Measurements from ENCODE around the gene AVPI1.
A peak's percentile ranks its signal among the peaks of the same experiment; 100 is the strongest.
"Not testable (repeated sequence)": the region's sequence is repeated elsewhere in the genome, so short reads cannot be mapped to it uniquely, and the experiment has no call there.

Gene AVPI1

GRCh38 chr10:97649405-97649750, 37.7 kb downstream of the AVPI1 start:
- not testable (repeated sequence) for H3K9ac ChIP-seq (ENCODE audit: low read depth, low read length); H3K9me3 ChIP-seq (ENCODE audit: insufficient read depth, low read depth, low read length); H3K4me3 ChIP-seq (ENCODE audit: low read length); H3K27me3 ChIP-seq (ENCODE audit: insufficient read depth, low read length)
- WGBS, result 90% methylated on average over 2 of the region's 4 CpGs
- Histone ChIP-seq H3K36me3 (ENCODE audit: insufficient read depth, low read length) (peaks cover 55% of the 10 kb centered on the region), H3K4me1 (ENCODE audit: insufficient read depth, low read length) (peaks cover 18% of the 10 kb centered on the region), H3K27ac (ENCODE audit: low read depth, low read length) (peak overlapping the region; percentile 83; the same call in 1 of the 2 replicates)

GRCh38 chr10:97648562-97649404, 38.3 kb downstream of the AVPI1 start:
- WGBS, result 28% methylated on average over 5 of the region's 5 CpGs
- H3K27ac ChIP-seq (ENCODE audit: low read depth, low read length), result peak overlapping the region; percentile 83
- H3K4me3 ChIP-seq (ENCODE audit: low read length), result peak overlapping the region; percentile 9; the same call in 1 of the 2 replicates
- no peaks in the 10 kb centered on the region for H3K27me3 ChIP-seq (ENCODE audit: insufficient read depth, low read length)
- H3K9ac ChIP-seq (ENCODE audit: low read depth, low read length), result no peak overlapping the region
- no peaks in the 10 kb centered on the region for H3K9me3 ChIP-seq (ENCODE audit: insufficient read depth, low read depth, low read length)
- H3K36me3 ChIP-seq (ENCODE audit: insufficient read depth, low read length), result peaks cover 53% of the 10 kb centered on the region
- H3K4me1 ChIP-seq (ENCODE audit: insufficient read depth, low read length), result peaks cover 18% of the 10 kb centered on the region

GRCh38 chr10:97647556-97647955, 39.5 kb downstream of the AVPI1 start:
- H3K4me1 ChIP-seq (ENCODE audit: insufficient read depth, low read length), result peaks cover 18% of the 10 kb centered on the region
- H3K27ac ChIP-seq (ENCODE audit: low read depth, low read length), result no peak overlapping the region
- H3K27me3 ChIP-seq (ENCODE audit: insufficient read depth, low read length), result no peaks in the 10 kb centered on the region
- 86% methylated on average over 1 of the region's 1 CpG for WGBS
- H3K9me3 ChIP-seq (ENCODE audit: insufficient read depth, low read depth, low read length), result no peaks in the 10 kb centered on the region
- H3K4me3 ChIP-seq (ENCODE audit: low read length), result no peak overlapping the region
- no peak overlapping the region for H3K9ac ChIP-seq (ENCODE audit: low read depth, low read length)
- H3K36me3 ChIP-seq (ENCODE audit: insufficient read depth, low read length), result peaks cover 49% of the 10 kb centered on the region

- Histone ChIP-seq H3K9me3 (ENCODE audit: insufficient read depth, low read depth, low read length) (no peaks in the 10 kb centered on the region), H3K4me1 (ENCODE audit: insufficient read depth, low read length) (peaks cover 25% of the 10 kb centered on the region), H3K9ac (ENCODE audit: low read depth, low read length) (no peak overlapping the region), H3K27ac (ENCODE audit: low read depth, low read length) (no peak overlapping the region), H3K27me3 (ENCODE audit: insufficient read depth, low read length) (no peaks in the 10 kb centered on the region), H3K36me3 (ENCODE audit: insufficient read depth, low read length) (peaks cover 26% of the 10 kb centered on the region), H3K4me3 (ENCODE audit: low read length) (no peak overlapping the region)
- 92% methylated on average over 4 of the region's 4 CpGs for WGBS
Observed at GRCh38 chr10:97644936-97645335, 42.1 kb downstream of the AVPI1 start.

- peaks cover 15% of the 10 kb centered on the region for H3K4me1 ChIP-seq (ENCODE audit: insufficient read depth, low read length)
- WGBS, result 100% methylated on average over 3 of the region's 4 CpGs
- H3K9me3 ChIP-seq (ENCODE audit: insufficient read depth, low read depth, low read length), result no peaks in the 10 kb centered on the region
- no peaks in the 10 kb centered on the region for H3K27me3 ChIP-seq (ENCODE audit: insufficient read depth, low read length)
- H3K36me3 ChIP-seq (ENCODE audit: insufficient read depth, low read length), result peaks cover 26% of the 10 kb centered on the region
- no peak overlapping the region for H3K27ac ChIP-seq (ENCODE audit: low read depth, low read length)
- no peak overlapping the region for H3K4me3 ChIP-seq (ENCODE audit: low read length)
- H3K9ac ChIP-seq (ENCODE audit: low read depth, low read length), result no peak overlapping the region
Observed at GRCh38 chr10:97643441-97643985, 43.5 kb downstream of the AVPI1 start.

GRCh38 chr10:97642471-97643159, 44.4 kb downstream of the AVPI1 start:
- H3K4me1 ChIP-seq (ENCODE audit: insufficient read depth, low read length); H3K27ac ChIP-seq (ENCODE audit: low read depth, low read length); H3K27me3 ChIP-seq (ENCODE audit: insufficient read depth, low read length); H3K4me3 ChIP-seq (ENCODE audit: low read length); H3K9ac ChIP-seq (ENCODE audit: low read depth, low read length); H3K9me3 ChIP-seq (ENCODE audit: insufficient read depth, low read depth, low read length): not testable (repeated sequence)
- peaks cover 26% of the 10 kb centered on the region for H3K36me3 ChIP-seq (ENCODE audit: insufficient read depth, low read length)
- 94% methylated on average over 13 of the region's 13 CpGs for WGBS

- no peaks in the 10 kb centered on the region for H3K27me3 ChIP-seq (ENCODE audit: insufficient read depth, low read length)
- H3K9ac ChIP-seq (ENCODE audit: low read depth, low read length), result peak overlapping the region; percentile 69
- H3K9me3 ChIP-seq (ENCODE audit: insufficient read depth, low read depth, low read length), result no peaks in the 10 kb centered on the region
- H3K4me3 ChIP-seq (ENCODE audit: low read length), result peak overlapping the region; percentile 74
- peaks cover 23% of the 10 kb centered on the region for H3K36me3 ChIP-seq (ENCODE audit: insufficient read depth, low read length)
- H3K27ac ChIP-seq (ENCODE audit: low read depth, low read length), result peak overlapping the region; percentile 69; the same call in 1 of the 2 replicates
- WGBS, result 1% methylated on average over 67 of the region's 67 CpGs
- H3K4me1 ChIP-seq (ENCODE audit: insufficient read depth, low read length), result peaks cover 9% of the 10 kb centered on the region
Observed at GRCh38 chr10:97640868-97641811, 45.9 kb downstream of the AVPI1 start.

- 1% methylated on average over 54 of the region's 54 CpGs for WGBS
- no peaks in the 10 kb centered on the region for H3K9me3 ChIP-seq (ENCODE audit: insufficient read depth, low read depth, low read length)
- no peaks in the 10 kb centered on the region for H3K27me3 ChIP-seq (ENCODE audit: insufficient read depth, low read length)
- H3K9ac ChIP-seq (ENCODE audit: low read depth, low read length), result peak within 1 kb of the TSS; percentile 69
- H3K36me3 ChIP-seq (ENCODE audit: insufficient read depth, low read length), result peaks cover 19% of the 10 kb centered on the region
- peak within 1 kb of the TSS; percentile 69; the same call in 1 of the 2 replicates for H3K27ac ChIP-seq (ENCODE audit: low read depth, low read length)
- peak within 1 kb of the TSS; percentile 74 for H3K4me3 ChIP-seq (ENCODE audit: low read length)
- peaks cover 9% of the 10 kb centered on the region for H3K4me1 ChIP-seq (ENCODE audit: insufficient read depth, low read length)
Observed at GRCh38 chr10:97640174-97640867, 46.7 kb downstream of the AVPI1 start, which contains the start of gene PI4K2A. Gene PI4K2A, plus strand, starts transcription at chr10:97640671. Its CDS starts 72 bp downstream, at chr10:97640743.

- not testable (repeated sequence) for H3K27ac ChIP-seq (ENCODE audit: low read depth, low read length); H3K9me3 ChIP-seq (ENCODE audit: insufficient read depth, low read depth, low read length); H3K4me3 ChIP-seq (ENCODE audit: low read length); H3K9ac ChIP-seq (ENCODE audit: low read depth, low read length); H3K4me1 ChIP-seq (ENCODE audit: insufficient read depth, low read length); H3K36me3 ChIP-seq (ENCODE audit: insufficient read depth, low read length); H3K27me3 ChIP-seq (ENCODE audit: insufficient read depth, low read length)
- 87% methylated on average over 3 of the region's 3 CpGs for WGBS
Observed at GRCh38 chr10:97639090-97639489, 48.0 kb downstream of the AVPI1 start.

- H3K4me3 ChIP-seq (ENCODE audit: low read length), result no peak overlapping the region
- H3K4me1 ChIP-seq (ENCODE audit: insufficient read depth, low read length), result peaks cover 2% of the 10 kb centered on the region; the same call in 1 of the 2 replicates
- no CpG with 5 or more reads among the region's 1 CpG for WGBS
- H3K27me3 ChIP-seq (ENCODE audit: insufficient read depth, low read length), result no peaks in the 10 kb centered on the region
- H3K27ac ChIP-seq (ENCODE audit: low read depth, low read length), result no peak overlapping the region
- H3K36me3 ChIP-seq (ENCODE audit: insufficient read depth, low read length), result no peaks in the 10 kb centered on the region
- H3K9ac ChIP-seq (ENCODE audit: low read depth, low read length), result no peak overlapping the region
- H3K9me3 ChIP-seq (ENCODE audit: insufficient read depth, low read depth, low read length), result no peaks in the 10 kb centered on the region
Observed at GRCh38 chr10:97635577-97635976, 51.5 kb downstream of the AVPI1 start.
